Nephron progenitor cell (in vitro differentiated cells): ENCODE measurements around the gene ZBTB4.

Source experiments
- DNase-seq: peaks from one replicate; pipeline ENCODE4 v3.0.0; 2021
- H3K27ac Mint-ChIP-seq: 2 replicates; pipeline ENCODE4 v1.8.0; 2021; ENCODE audit warnings: mild to moderate bottlenecking, moderate library complexity, mixed read lengths
- H3K27me3 Mint-ChIP-seq: 2 replicates; pipeline ENCODE4 v1.8.0; 2021; ENCODE audit warnings: mild to moderate bottlenecking, low read depth, mixed read lengths; ENCODE audit not compliant: poor library complexity
- H3K36me3 Mint-ChIP-seq: 2 replicates; pipeline ENCODE4 v1.8.0; 2021; ENCODE audit warnings: low read depth, mixed read lengths
- H3K4me1 Mint-ChIP-seq: 2 replicates; pipeline ENCODE4 v1.8.0; 2021; ENCODE audit warnings: mixed read lengths
- H3K4me3 Mint-ChIP-seq: 2 replicates; pipeline ENCODE4 v1.8.0; 2021; ENCODE audit warnings: mild to moderate bottlenecking, moderate library complexity, mixed read lengths
- H3K9me3 Mint-ChIP-seq: 2 replicates; pipeline ENCODE4 v1.8.0; 2021; ENCODE audit warnings: mild to moderate bottlenecking, moderate library complexity, mixed read lengths
- TF ChIP-seq, protein P1 (sequence below): fragments of 200-600 bp; sonication (generic); IDR thresholded peaks from 2 replicates; pipeline ENCODE4 v1.5.0; 2021; ENCODE audit warnings: antibody characterized with exemption

The ZBTB4 gene

DNA sequence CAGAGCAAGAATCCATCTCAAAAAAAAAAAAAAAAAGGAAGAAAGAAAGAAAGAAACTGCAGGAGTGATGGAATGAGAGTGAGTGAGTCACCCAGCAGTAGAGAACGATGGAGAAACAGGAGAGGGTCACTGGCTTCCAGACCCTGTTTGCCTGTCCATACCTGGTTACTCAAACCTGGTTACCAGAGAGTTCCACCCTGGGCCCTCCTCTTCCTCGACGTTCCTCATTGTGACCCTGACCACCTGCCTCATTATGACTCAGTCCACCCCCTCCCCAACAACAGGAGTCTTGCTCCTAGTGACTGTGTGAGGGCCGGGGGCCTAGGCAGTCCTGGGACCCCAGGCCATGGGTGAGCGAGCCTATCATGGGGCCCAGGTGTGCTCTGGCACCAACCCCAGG is 50.9 kb downstream of the ZBTB4 start, which contains the start of gene SPEM3:
TSS of gene SPEM3 (plus strand) at position 301 of the 400 bp plus-strand sequence. CDS start at position 347, 46 bp downstream.
- H3K27ac Mint-ChIP-seq = no peak within 1 kb of the TSS
- no peaks in the 10 kb centered on the region for H3K36me3 Mint-ChIP-seq
- no peak for DNase-seq
- H3K9me3 Mint-ChIP-seq = no peaks in the 10 kb centered on the region
- peaks cover 10% of the 10 kb centered on the region for H3K27me3 Mint-ChIP-seq
- TF ChIP-seq, protein P1, sequence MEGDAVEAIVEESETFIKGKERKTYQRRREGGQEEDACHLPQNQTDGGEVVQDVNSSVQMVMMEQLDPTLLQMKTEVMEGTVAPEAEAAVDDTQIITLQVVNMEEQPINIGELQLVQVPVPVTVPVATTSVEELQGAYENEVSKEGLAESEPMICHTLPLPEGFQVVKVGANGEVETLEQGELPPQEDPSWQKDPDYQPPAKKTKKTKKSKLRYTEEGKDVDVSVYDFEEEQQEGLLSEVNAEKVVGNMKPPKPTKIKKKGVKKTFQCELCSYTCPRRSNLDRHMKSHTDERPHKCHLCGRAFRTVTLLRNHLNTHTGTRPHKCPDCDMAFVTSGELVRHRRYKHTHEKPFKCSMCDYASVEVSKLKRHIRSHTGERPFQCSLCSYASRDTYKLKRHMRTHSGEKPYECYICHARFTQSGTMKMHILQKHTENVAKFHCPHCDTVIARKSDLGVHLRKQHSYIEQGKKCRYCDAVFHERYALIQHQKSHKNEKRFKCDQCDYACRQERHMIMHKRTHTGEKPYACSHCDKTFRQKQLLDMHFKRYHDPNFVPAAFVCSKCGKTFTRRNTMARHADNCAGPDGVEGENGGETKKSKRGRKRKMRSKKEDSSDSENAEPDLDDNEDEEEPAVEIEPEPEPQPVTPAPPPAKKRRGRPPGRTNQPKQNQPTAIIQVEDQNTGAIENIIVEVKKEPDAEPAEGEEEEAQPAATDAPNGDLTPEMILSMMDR = no peak
- no peak within 1 kb of the TSS for H3K4me3 Mint-ChIP-seq
- H3K4me1 Mint-ChIP-seq = peaks cover 4% of the 10 kb centered on the region

DNA sequence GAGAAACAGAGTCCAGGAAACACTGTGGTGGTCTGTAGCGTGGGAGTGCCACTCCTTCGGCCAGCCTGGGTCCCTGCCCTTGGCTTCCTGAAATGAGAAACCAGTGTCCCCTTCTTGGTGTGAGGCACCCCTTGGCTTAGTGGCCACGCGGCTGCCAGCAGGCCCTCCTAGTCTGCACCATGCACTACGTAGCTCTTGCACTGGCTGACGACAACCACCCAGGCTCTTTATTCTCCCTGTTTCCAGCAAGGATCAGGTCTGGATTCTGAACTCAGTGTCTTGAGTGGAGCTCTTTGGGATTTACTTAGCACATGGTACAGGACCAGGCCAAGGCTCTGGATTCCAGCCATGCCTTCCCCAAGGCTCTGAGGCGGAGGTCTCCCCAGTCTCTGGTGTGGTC is 51.9 kb downstream of the ZBTB4 start:
- H3K36me3 Mint-ChIP-seq = no peaks in the 10 kb centered on the region
- H3K27ac Mint-ChIP-seq = no peak overlapping the region

DNA sequence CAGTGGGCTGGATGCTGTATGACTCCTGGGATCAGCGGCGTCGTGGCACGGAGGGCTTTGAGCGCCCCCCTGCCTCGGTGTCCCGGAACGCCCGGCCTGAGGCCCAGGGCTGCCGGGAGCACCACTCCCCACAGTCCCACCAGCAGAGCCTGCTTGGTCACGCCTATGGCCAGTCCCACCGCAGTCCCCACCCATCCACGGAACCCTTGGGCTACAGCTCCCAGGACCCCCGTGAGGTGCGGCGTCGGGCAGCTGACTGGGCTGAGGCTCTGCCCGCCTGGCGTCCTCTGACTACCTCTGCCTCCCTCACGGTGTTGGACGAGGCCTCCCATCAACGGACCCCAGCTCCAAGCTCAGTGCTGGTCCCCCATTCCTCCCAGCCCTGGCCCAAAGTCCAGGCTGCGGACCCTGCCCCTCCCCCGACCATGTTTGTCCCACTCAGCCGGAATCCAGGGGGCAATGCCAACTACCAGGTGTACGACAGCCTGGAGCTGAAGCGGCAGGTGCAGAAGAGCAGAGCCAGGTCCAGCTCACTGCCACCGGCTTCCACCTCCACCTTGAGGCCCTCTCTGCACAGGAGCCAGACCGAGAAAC is 52.4 kb downstream of the ZBTB4 start:
- no peaks in the 10 kb centered on the region for H3K9me3 Mint-ChIP-seq
- H3K27me3 Mint-ChIP-seq = peaks cover 9% of the 10 kb centered on the region
- H3K4me3 Mint-ChIP-seq = no peak overlapping the region
- H3K36me3 Mint-ChIP-seq = no peaks in the 10 kb centered on the region
- no peak for DNase-seq
- H3K4me1 Mint-ChIP-seq = peaks cover 7% of the 10 kb centered on the region
- no peak overlapping the region for H3K27ac Mint-ChIP-seq
- TF ChIP-seq, protein P1 = no peak

More for the DNA sequence above, 51.9 kb downstream of the ZBTB4 start:
- DNase-seq = no peak
- Mint-ChIP-seq H3K9me3 (no peaks in the 10 kb centered on the region), H3K27me3 (peaks cover 10% of the 10 kb centered on the region), H3K4me3 (no peak overlapping the region), H3K4me1 (peaks cover 6% of the 10 kb centered on the region)
- TF ChIP-seq, protein P1 = no peak

DNA sequence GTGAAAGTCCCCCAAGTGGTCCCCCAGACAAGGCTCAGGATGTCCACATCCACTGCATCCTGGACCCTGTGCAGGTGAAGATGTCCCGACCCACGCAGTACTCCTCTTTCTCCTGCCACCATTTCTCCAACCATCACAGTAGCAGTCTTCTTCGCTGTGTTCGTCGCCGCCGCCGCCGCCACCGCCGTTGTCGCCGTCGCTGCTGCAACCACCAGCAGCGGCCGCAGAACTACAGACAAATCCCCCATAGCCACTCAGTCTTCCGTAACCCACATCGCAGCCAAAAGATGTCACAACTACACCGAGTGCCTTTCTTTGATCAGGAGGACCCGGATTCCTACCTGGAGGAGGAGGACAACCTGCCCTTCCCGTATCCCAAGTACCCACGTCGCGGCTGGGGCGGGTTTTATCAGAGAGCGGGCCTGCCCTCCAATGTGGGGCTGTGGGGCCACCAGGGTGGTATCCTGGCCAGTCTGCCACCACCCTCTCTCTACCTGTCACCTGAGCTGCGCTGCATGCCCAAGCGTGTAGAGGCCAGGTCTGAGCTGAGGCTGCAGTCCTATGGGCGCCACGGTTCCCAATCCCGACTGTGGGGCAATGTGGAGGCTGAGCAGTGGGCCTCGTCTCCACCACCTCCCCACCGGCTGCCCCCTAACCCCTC is 53.1 kb downstream of the ZBTB4 start:
- Mint-ChIP-seq H3K4me3 (no peak overlapping the region), H3K27ac (no peak overlapping the region), H3K9me3 (no peaks in the 10 kb centered on the region), H3K4me1 (peaks cover 13% of the 10 kb centered on the region), H3K27me3 (peaks cover 7% of the 10 kb centered on the region), H3K36me3 (no peaks in the 10 kb centered on the region)
- TF ChIP-seq, protein P1 = no peak
- DNase-seq = no peak

DNA sequence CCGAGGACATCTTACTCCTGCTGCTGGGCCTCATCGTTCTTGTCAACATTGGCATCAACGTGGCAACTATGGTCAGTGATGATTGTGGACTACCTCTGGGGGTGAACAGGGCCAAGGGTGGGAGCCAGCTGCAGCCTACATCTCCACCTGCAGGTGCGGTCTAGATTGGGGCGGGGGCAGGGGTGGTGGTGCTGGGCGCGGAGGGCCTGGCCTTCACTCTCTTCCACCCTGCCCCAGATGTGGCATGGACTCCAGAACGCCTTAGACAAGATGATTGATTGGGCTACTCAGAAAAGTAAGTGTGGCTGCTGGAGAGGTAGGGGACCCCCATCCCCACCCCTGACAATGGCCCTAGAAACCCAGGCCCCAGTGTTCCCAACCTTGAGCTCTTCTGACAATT is 53.7 kb downstream of the ZBTB4 start:
- no peaks in the 10 kb centered on the region for H3K9me3 Mint-ChIP-seq
- H3K27ac Mint-ChIP-seq = no peak overlapping the region
- TF ChIP-seq, protein P1 = no peak
- no peaks in the 10 kb centered on the region for H3K36me3 Mint-ChIP-seq
- DNase-seq = no peak
- peaks cover 7% of the 10 kb centered on the region for H3K27me3 Mint-ChIP-seq
- no peak overlapping the region for H3K4me3 Mint-ChIP-seq
- H3K4me1 Mint-ChIP-seq = peaks cover 19% of the 10 kb centered on the region

DNA sequence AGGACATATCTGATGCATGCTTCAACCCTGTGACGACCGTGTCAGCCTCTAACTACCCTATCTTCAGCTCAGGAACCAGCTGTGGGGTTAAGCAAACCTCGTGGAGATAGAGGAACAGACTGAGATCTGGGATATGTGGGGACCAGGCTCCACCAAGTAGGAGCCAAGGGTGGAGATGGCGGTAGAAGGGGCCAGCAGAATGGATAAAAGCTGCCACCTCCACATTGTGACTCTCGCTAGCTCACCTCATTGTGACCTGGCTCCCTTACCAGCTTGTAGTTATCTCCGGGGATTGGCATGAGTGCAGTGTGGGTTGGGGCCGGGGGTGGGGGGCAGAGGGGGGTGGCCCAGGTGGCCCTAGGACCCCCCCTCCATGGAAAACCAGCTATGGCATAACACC is 54.1 kb downstream of the ZBTB4 start, which contains the start of gene SPEM2:
TSS of gene SPEM2 (plus strand) at position 301 of the 400 bp plus-strand sequence. CDS start at position 374, 73 bp downstream.
- H3K4me3 Mint-ChIP-seq = no peak within 1 kb of the TSS
- peaks cover 24% of the 10 kb centered on the region for H3K4me1 Mint-ChIP-seq

More for the DNA sequence above, 54.1 kb downstream of the ZBTB4 start, which contains the start of gene SPEM2:
- no peaks in the 10 kb centered on the region for H3K36me3 Mint-ChIP-seq
- H3K27ac Mint-ChIP-seq = no peak within 1 kb of the TSS
- no peak for DNase-seq
- H3K27me3 Mint-ChIP-seq = peaks cover 7% of the 10 kb centered on the region
- TF ChIP-seq, protein P1 = no peak
- no peaks in the 10 kb centered on the region for H3K9me3 Mint-ChIP-seq
